ENCODE data around the gene SRSF3. TPM values are rescaled to one million over a fixed set of nuclear protein-coding genes. Genes with fewer than 3 reads are reported as not detected.

The SRSF3 gene
- total and polyA plus RNA-seq, 9 of the 15 experiments (the other 6 are each of a cell fraction or from before 2014, with no cell fraction given), result 337 to 1,200 (median 518) TPM

DNA sequence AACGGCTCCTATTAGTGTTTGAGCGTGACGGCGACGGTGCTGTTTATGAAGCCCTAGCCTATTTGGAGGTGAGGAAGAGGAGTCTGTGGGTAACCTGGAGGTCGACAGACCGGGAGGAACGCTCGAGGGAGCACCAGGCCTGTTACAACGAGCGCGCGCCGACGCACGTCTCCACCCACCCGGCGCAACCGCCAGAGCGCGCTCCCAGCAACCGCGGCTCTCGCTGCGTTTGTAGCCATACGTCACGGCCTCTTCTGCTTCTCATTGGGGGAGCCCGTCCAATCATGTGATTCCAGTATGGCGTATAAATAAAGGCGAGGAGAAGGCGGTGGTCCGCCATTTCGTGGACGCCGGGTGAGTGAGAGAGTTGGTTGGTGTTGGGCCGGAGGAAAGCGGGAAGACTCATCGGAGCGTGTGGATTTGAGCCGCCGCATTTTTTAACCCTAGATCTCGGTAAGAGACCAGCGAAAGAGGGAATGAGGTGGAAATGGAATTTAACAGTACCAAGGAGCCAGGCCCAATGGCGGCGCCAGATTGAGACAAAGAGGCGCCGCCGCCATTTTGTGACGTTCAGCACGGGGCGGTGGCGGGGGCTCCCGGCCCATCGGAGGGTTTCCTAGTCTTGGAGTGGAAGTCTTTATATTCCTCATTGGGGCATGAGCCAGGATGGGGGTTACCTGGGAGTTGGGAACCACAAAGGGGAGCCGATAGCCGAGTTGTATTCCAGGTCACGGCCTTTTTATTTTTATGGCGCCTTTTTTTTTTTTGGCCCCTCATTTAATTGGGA lies at the start of gene SRSF3 (continued):
- TF ChIP-seq, protein P1, sequence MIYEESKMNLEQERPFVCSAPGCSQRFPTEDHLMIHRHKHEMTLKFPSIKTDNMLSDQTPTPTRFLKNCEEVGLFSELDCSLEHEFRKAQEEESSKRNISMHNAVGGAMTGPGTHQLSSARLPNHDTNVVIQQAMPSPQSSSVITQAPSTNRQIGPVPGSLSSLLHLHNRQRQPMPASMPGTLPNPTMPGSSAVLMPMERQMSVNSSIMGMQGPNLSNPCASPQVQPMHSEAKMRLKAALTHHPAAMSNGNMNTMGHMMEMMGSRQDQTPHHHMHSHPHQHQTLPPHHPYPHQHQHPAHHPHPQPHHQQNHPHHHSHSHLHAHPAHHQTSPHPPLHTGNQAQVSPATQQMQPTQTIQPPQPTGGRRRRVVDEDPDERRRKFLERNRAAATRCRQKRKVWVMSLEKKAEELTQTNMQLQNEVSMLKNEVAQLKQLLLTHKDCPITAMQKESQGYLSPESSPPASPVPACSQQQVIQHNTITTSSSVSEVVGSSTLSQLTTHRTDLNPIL (CRISPR knock-in tag; IDR thresholded peaks at IDR 0.05), result peak; percentile 31; the same call in 1 of the 2 replicates
- TF ChIP-seq NR3C1 (CRISPR knock-in tag; IDR thresholded peaks at IDR 0.05) (0 out of 2 replicates have a peak, but pooled peaks have one; percentile 56), ZFP30 (CRISPR knock-in tag; IDR thresholded peaks at IDR 0.05; ENCODE audit: borderline replicate concordance) (peak; percentile 67; the same call in 1 of the 2 replicates), POLR3A (IDR thresholded peaks at IDR 0.05; ENCODE audit: borderline replicate concordance, extremely low read depth, insufficient read depth, insufficient read length) (no peak), OTX1 (CRISPR knock-in tag; IDR thresholded peaks at IDR 0.05) (peak; percentile 96), CREM (IDR thresholded peaks at IDR 0.05; ENCODE audit: low read depth) (peak; percentile 96), ZNF76 (CRISPR knock-in tag; IDR thresholded peaks at IDR 0.05; ENCODE audit: borderline replicate concordance) (no peak), NCOA6 (IDR thresholded peaks at IDR 0.05) (peak; percentile 43; the same call in 1 of the 2 replicates), XRCC3 (IDR thresholded peaks at IDR 0.05) (no peak), PHB (CRISPR knock-in tag; IDR thresholded peaks at IDR 0.05) (peak; percentile 98), DPF2 (IDR thresholded peaks at IDR 0.05) (peak; percentile 52; the same call in 1 of the 2 replicates), C11orf30 (IDR thresholded peaks at IDR 0.05; ENCODE audit: low read depth) (peak; percentile 71), FOXJ3 (CRISPR knock-in tag; IDR thresholded peaks at IDR 0.05) (no peak), FOS (IDR thresholded peaks at IDR 0.05; ENCODE audit: extremely low read depth, insufficient read length) (peak; percentile 73), STAG1 (CRISPR knock-in tag; IDR thresholded peaks at IDR 0.05; ENCODE audit: borderline replicate concordance) (no peak), SMAD3 (CRISPR knock-in tag; conservative IDR thresholded peaks at IDR 0.05) (peak; percentile 75; the same call in 1 of the 2 replicates)
- TF ChIP-seq, protein P2, sequence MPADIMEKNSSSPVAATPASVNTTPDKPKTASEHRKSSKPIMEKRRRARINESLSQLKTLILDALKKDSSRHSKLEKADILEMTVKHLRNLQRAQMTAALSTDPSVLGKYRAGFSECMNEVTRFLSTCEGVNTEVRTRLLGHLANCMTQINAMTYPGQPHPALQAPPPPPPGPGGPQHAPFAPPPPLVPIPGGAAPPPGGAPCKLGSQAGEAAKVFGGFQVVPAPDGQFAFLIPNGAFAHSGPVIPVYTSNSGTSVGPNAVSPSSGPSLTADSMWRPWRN (IDR thresholded peaks at IDR 0.05; ENCODE audit: low read depth), result peak; percentile 39
- TF ChIP-seq, protein P3, sequence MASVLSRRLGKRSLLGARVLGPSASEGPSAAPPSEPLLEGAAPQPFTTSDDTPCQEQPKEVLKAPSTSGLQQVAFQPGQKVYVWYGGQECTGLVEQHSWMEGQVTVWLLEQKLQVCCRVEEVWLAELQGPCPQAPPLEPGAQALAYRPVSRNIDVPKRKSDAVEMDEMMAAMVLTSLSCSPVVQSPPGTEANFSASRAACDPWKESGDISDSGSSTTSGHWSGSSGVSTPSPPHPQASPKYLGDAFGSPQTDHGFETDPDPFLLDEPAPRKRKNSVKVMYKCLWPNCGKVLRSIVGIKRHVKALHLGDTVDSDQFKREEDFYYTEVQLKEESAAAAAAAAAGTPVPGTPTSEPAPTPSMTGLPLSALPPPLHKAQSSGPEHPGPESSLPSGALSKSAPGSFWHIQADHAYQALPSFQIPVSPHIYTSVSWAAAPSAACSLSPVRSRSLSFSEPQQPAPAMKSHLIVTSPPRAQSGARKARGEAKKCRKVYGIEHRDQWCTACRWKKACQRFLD (CRISPR knock-in tag; IDR thresholded peaks at IDR 0.05), result peak; percentile 96
- TF ChIP-seq, protein P4, sequence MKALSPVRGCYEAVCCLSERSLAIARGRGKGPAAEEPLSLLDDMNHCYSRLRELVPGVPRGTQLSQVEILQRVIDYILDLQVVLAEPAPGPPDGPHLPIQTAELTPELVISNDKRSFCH (CRISPR knock-in tag; IDR thresholded peaks at IDR 0.05), result no peak
- TF ChIP-seq, protein P4 (tag; IDR thresholded peaks at IDR 0.05), result peak; percentile 54; the same call in 1 of the 2 replicates
- TF ChIP-seq, protein P5, sequence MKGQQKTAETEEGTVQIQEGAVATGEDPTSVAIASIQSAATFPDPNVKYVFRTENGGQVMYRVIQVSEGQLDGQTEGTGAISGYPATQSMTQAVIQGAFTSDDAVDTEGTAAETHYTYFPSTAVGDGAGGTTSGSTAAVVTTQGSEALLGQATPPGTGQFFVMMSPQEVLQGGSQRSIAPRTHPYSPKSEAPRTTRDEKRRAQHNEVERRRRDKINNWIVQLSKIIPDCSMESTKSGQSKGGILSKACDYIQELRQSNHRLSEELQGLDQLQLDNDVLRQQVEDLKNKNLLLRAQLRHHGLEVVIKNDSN (CRISPR knock-in tag; IDR thresholded peaks at IDR 0.05), result peak; percentile 94
- TF ChIP-seq, protein P6, sequence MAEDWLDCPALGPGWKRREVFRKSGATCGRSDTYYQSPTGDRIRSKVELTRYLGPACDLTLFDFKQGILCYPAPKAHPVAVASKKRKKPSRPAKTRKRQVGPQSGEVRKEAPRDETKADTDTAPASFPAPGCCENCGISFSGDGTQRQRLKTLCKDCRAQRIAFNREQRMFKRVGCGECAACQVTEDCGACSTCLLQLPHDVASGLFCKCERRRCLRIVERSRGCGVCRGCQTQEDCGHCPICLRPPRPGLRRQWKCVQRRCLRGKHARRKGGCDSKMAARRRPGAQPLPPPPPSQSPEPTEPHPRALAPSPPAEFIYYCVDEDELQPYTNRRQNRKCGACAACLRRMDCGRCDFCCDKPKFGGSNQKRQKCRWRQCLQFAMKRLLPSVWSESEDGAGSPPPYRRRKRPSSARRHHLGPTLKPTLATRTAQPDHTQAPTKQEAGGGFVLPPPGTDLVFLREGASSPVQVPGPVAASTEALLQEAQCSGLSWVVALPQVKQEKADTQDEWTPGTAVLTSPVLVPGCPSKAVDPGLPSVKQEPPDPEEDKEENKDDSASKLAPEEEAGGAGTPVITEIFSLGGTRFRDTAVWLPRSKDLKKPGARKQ (CRISPR knock-in tag; IDR thresholded peaks at IDR 0.05), result no peak
